Measurements from ENCODE around the gene WDR4.

WDR4 gene

GRCh38 chr21:42873096-42873495 lies 6.2 kb downstream of the WDR4 start:
- DNase-seq, result no peak

- no peak for DNase-seq
Measured at GRCh38 chr21:42868196-42868595, 11.1 kb downstream of the WDR4 start.

GRCh38 chr21:42865776-42866160 lies 13.6 kb downstream of the WDR4 start:
- no peak for DNase-seq

GRCh38 chr21:42864815-42865775 lies 14.2 kb downstream of the WDR4 start:
- DNase-seq, result no peak

- DNase-seq, result no peak
Measured at GRCh38 chr21:42864286-42864685, 15.1 kb downstream of the WDR4 start.

- DNase-seq, result no peak
Measured at GRCh38 chr21:42863504-42863870, 15.9 kb downstream of the WDR4 start.

GRCh38 chr21:42862774-42863503 lies 16.4 kb downstream of the WDR4 start:
- DNase-seq, result no peak

GRCh38 chr21:42861848-42862400 lies 17.4 kb downstream of the WDR4 start:
- no peak for DNase-seq

GRCh38 chr21:42861311-42861847 lies 18.0 kb downstream of the WDR4 start:
- DNase-seq, result no peak

GRCh38 chr21:42860345-42860744 lies 19.0 kb downstream of the WDR4 start:
- no peak for DNase-seq

GRCh38 chr21:42859891-42860230 lies 19.5 kb downstream of the WDR4 start:
- no peak for DNase-seq

- DNase-seq, result no peak
Measured at GRCh38 chr21:42858957-42859890, 20.1 kb downstream of the WDR4 start.

GRCh38 chr21:42858185-42858847 lies 21.0 kb downstream of the WDR4 start:
- no peak for DNase-seq

GRCh38 chr21:42857216-42857615 lies 22.1 kb downstream of the WDR4 start:
- no peak for DNase-seq

GRCh38 chr21:42855937-42856335 lies 23.4 kb downstream of the WDR4 start:
- no peak for DNase-seq

- DNase-seq, result no peak
Measured at GRCh38 chr21:42855171-42855936, 24.0 kb downstream of the WDR4 start.

- no peak for DNase-seq
Measured at GRCh38 chr21:42854246-42855010, 24.9 kb downstream of the WDR4 start.

- DNase-seq, result no peak
Measured at GRCh38 chr21:42853621-42854020, 25.7 kb downstream of the WDR4 start.

GRCh38 chr21:42852925-42853570 lies 26.3 kb downstream of the WDR4 start:
- DNase-seq, result no peak

All from activated effector memory CD4-positive, alpha-beta T cell treated with anti-CD3 and anti-CD28 coated beads, Interleukin-2, amount 50 U/mL, for 16 hours (primary cell).